HG03280 (cell line): ENCODE results near the gene GRID1.

Experiments used
- ATAC-seq: cut with Tn5 transposase; IDR thresholded peaks from one replicate; pipeline ENCODE4 v1.9.1; 2021; ENCODE audit warnings: mild to moderate bottlenecking, moderate library complexity; ENCODE audit not compliant: unreplicated experiment

The GRID1 gene

DNA sequence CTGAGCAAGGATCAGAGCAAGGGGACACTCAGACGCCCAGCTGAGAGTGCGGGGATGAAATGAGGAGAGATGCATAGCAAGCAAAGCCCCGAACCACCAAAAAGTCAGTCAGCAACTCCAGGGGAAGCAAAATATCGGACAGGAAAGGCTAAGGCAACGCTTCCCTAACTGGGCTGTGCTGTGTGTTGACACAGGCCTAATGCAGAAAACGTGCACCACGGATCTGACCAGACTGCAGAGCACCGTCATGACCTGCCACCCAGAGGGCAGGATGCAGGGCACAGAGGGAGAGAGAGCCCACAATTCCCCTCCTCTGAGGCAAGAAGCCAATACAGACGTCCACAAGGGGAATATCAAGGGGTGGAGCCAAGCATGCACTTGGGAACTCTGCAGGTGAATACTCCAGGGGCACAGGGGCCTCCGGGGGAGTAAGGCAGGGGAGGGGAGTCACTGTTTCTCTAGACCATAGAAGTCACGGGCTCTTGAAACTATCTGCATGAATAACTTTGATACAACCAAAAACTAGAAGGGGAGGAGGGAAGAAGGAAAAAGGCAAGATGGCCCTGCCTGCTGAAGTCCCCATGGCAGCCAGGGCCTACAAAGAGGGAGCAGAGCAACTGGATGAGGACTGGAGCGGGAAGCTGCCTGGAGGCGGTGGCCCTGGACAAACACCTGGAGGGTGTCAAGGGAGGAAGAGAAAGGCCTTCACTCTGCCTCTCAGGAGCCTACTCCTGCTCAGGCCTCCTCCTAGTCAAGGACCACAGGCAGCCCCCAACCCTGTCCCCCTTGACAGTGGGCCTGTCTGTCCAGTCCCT, 26.2 kb downstream of the GRID1 start:
- ATAC-seq = no peak

DNA sequence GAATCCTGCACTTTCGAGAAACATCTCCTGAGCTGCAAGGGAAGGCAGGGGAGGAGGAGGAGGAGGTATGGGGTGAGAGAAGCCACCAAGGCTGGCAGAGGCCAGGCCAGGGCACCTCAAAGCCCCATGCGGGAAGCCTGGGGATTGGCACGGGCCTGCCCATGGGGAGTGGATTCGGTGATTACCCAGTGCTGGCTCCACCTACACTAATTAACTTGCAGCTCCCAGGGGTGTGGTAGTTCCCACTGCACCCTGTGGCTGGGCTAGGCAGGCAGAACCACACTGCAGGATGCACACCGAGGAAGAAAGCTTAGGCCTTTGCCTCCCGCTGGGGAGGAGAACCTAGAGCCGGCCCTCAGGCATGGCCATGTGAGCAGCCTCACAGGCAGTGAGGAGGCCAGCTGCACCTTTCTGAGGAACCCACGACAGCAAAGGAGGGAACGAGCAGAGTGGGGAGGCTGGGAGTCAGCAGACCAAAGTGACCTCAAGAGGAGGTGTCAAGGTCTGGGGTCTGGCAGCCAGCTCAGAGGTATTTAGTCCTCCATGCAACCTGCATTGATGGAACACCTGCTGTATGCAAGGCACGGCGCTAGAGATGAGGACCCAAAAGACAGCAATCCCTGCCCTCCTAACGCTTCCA, 27.2 kb downstream of the GRID1 start:
- no peak for ATAC-seq

DNA sequence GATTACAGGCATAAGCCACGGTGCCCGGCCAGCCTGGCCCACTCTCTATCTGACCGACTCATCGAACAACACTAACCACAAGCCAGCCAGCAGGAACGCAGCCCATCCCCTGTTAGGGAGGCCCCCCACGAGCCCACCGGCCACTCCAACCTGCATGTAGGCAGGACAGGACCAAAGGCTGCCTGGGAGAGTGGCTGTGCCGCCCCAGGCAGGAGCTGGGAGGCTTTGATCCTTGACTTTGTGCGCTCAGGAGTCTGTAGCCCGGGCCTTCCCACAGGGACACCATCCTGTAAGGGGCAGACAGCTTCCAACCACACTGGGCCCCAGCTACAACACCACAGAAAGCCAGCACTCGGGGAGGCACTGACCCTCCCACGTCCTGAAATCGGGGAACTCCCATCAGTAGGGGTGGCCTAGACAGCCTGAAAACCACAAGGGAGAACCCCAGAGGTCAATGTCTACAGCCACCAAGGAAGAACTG, 29.4 kb downstream of the GRID1 start:
- ATAC-seq = peak; percentile 61

DNA sequence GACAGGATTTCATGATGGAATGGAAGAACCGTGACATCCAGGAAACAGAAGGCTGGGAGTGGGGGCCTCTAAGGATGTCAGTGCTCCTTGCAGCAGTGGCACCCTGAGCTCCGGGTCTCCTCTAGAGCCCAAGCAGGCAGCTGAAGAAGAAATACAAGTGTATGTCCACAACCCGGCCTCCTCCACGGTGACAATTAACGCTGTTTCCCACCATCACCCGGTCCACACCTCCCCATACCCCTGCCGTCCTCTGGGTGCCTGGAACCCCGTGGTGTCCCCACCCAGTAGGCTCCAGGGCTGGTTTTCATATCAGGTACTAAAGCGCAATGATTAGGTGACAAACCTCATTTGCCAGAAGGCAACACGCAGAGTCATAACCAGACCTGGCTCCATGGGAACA, 30.3 kb downstream of the GRID1 start:
- no peak for ATAC-seq

DNA sequence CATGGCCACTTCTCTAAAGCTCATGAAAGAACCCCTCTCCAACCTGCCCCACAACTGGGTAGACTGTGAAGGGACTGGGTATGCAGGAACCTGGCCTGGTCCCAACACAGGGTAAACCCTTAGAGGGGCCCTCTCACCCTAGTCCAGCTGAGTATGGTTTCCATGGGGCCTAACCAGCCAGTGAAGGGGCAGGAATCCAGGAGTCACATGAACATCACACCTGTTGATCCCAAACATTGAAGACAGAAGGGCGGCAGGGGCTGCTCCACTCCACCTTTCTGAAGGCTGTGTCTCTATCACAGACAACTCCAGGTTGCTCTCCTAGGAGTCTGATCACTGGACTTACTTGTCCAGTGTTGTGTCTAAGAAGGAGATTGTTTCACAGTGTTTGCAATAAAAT, 30.8 kb downstream of the GRID1 start:
- no peak for ATAC-seq

DNA sequence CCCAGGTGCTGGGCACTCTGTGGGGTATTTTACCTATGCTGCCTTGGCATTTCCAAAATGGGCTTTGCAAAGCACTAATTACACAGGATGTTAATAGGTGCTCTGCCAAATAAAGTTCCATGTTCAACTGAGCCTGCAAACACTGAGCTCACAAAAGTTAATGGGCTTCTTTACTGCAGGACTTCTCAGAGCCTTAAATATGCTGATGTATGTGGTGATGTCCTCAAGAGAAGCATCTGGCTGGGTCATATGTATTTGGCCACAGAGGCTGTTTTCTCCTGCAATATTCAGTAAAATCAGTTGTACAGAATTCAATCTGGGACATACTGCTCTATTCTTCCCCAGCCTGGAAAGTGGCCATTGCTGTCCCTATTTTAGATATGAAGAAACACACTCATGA, 31.3 kb downstream of the GRID1 start:
- ATAC-seq = no peak

DNA sequence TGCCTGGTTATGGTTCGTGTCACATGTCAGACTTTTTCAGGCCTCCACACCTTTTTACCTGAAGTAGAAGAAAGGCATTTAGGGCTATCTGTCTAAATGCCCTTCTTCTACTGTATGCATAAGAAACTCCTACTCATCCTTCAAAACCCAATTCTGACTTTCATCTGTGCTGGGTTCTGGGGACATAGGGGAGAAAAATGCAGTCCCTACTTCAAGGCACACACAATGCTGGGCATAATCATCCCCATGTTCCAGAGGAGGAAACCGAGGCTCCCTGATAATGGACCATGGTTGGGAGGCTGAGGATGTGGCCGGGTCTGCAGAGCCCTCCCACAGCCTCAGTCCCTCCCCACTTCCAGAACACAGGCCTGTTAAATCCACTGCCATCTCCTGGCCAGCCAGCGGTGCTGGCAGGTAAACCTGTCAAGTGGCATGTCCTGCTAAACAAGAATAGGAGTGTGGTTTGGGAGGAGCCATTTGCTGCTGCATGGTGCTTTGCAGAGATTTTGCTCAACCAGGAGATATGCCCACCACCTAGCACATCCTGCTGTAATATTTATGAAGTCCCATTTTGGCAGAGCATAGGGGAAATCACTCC, 32.0 kb downstream of the GRID1 start:
- ATAC-seq = no peak

DNA sequence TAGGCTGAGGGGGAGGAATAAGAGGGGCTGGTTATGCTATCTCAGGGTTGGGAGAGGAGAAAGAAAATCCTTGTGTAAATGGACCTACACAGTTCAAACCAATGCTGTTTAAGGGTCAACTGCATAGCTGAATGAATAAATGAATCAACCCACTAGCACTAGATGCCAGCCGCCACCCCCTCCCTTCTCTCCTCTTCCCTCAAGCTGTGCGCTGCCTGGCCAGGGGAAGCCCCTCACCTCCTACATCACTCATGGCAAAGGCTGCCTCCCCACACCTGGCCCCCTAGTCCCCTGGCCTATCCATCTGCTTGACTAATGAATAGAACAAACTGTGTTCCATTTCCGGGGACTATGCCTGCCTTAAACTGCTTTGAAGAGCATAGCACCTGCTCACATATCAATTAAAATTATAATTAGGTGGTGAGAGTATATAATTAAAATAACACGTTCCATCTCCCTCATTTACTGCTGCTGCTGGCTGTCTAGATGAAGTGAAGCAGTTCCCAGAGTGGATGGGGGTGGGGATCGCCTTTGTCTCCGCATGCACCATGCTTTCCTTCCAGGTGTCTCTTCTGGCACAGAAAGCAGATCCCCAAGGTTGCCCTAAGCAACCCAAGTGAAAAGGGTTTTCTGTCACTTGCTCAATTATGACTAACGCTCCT, 32.6 kb downstream of the GRID1 start:
- ATAC-seq = no peak

DNA sequence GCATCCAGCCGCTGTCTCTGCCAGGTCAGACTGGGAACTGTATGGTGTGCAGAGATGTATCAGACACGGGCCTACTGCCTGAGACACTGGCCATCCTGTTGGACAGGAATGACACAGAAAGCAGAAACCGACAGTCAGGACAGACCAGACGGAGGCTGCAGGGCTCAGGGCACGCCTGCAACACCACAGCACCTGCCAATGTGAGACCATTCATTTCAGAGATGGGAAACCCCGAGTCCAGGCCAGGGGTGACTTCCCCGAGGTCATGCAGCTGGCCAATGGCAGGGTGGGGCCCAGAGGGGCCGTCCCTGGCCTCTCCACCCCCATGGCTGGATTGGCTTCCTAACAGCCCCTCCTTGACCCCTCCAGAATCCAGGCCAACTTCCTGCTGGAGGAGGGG, 34.7 kb downstream of the GRID1 start:
- peak; percentile 46 for ATAC-seq

DNA sequence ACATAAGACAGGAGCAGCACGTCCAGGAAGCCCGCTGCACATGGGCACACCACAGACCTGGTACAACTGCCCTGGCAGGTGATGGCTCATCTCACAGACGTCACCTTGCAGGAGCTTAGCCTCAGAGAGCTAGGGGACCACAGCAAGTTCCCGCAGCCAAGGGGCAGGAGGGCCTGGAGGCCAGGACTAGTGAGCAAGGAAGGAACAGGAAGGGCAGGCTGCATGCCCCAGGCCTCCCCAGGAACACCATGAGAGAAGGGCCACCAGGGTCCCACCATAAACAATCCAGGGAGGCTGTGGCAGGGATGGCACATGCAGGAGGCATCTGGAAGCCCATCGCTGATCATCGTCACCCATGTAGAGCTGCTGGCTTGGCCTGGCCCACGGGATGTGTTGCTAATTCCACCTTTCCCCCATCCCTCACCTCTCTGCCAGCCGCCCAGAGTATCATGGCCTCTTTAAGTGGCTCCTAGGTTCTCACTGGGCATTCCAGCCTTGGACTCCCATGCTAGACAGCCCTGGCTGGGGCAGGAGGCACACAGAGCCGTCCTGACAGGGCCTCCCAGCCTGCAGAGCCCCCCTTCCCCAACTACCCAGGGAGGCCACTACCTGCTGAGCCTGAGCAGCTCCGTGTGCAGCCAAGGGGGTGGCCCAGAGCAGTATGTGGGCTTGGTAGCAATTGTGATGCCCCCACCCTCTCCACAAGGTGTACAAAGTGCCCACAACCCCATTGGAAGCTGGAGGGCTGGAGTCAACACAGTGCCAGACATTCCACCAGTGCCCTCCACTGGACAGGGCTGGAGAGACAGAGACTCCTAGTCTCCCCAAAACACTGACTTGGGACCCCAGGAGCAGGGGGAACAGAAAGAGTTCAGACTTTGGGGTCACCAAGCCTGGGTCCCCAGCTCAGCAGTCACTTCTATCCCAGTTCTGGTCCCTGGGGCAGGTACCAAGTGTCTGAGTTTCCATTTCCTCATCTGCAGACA, 35.5 kb downstream of the GRID1 start:
- ATAC-seq = no peak

DNA sequence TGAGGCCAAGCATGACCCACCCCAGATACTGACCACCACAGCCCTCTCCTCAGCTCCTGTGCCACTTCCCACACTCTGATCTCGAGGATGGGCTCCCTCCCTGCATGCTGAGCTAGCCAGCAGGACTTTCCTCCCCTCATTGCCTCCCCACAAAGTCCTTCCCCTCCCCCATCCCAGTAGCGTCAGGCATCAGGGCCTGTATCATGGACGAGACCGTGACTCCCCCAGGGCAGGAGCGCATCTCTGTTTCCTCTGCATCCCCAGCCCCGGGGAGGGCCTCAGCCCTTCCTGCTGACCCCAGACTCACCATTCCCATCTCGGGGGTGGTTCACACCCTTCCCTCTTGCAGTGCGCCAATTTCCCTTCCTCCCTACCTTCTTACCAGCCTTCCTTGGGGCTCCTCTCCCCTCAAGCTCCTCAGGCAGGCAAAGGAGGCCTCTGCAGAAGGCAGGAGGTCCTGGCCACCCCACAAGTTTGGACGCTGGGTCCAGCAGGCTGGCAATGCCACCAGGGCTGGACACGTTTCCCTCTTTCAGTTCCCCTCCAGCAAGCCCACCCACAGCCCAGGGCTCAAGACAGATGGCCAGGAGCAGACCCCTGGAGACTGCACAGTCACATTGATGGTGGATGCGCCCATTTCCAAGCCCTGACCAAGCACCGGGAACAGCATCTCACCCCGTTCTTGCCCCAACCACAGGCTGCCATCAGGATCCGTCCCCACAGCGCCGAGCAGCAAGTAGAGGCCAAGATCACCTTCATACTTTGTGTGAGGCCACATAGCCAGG, 36.5 kb downstream of the GRID1 start:
- no peak for ATAC-seq

DNA sequence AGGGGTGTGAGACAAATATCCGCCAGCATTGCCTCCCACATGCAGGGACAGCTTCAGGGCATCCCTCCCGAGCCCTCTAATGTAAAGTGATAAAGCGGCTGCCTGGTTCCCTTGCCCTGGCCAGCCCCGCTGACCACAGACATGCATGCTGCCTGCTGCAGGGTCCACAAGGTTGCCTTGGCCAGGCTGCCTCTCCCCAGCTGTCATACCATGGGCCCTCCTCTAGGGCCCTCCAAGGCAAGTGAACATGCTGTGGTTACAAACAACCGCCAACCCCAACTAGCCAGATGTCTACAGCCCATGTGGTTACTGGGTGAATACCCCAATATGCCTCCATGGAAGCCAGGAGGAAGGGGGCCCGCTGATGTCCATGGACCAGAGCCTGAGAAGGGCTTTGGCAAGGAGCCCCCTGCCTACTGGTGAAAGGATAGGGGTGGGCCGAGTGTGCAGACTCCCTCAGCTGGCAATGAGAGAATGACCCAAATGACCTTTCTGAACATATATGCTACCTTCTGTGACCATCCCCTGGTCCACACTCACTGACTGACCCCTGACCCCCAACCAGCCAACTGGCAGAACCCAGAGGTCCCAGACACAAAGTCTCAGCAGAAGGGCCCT, 37.4 kb downstream of the GRID1 start:
- no peak for ATAC-seq

DNA sequence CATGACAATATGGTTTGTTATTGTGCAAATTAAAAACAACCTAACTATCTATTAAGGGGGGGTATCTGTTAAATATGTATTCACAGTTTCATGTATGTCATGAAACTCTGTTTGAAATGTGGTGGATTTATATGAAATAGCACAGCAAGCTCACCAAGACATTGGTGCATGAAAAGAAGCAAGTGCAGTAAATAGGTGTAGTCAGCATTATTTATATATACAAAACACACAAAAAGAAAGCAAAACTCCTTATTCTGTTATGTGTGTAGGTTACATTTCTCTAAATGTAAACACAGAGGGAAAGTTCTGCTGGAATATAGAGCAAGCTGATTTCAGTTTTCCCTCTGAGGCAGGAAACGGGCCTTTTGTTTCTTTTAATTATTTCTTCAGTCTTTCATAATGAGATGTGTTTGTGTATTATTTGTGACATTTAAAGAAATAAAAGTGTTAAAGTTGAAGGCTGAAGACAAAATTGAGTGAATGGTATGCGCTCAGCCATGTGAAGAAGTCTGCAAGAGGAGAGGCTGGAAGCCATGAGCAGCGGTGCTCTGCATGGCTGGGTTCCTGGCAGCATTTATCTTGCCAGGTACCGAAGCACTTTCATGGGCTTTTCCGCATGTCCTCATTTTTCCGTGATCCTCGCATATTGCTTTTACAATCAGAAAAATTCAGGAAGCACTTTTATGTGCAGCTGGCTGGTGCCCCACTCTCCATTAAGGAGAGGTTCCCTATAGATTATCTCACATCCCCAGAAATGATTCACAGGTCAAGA, 38.5 kb downstream of the GRID1 start:
- ATAC-seq = no peak

DNA sequence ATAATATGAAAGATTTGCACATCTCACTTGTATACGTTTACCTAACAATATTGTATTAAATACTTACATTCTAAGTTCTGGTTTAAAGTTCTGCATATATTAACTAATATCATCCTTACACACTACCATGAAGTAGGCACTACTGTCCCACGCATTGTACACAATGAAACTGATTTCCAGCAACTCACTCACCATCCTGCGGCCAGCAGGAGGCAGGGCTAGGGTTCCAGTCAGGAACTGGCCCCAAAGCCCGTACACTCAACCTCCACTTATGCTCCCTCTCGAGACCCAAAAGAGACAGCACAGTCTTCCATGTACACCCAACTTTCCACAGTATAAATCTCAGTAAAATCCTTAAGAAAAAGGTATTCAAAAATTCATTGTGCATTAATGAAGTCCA, 41.4 kb downstream of the GRID1 start:
- no peak for ATAC-seq

DNA sequence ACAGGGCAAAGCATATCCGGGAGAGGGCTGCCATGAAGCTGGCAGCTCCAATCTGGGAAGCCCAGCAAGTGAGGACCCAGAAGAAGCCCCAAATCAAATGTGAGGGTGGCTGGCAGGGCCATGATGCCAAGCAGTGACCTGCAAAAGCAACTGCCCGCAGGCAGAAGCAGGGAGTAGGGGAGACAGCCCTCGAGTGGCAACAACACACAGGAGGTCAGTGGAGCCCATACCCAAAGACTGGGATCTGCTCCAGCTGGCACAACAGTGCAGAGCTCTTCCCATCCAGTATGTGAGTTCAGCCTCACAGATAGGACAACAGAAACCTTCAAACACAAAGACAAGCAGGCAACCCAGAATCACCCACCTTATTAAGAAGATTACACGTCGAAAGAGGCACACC, 45.0 kb downstream of the GRID1 start:
- ATAC-seq = no peak

DNA sequence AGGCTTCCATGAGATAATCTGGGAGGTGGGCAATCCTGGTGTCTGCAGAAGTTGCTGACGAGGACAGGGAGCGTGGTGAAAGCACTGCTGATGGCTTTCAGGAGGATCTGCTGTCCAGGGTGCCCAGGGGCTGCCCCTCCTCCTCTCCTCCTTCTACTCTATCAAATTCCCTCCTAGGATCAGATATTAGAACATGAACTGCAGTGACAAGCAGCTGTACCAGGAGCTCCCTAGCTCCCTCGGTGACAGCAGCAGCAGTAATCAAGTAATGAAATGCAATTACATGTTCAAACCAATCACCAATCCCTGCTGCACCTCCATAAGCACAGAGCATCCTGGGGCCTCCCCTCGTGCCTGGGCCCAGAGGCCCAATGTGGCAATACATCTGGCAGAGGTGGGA, 46.9 kb downstream of the GRID1 start:
- ATAC-seq = no peak

DNA sequence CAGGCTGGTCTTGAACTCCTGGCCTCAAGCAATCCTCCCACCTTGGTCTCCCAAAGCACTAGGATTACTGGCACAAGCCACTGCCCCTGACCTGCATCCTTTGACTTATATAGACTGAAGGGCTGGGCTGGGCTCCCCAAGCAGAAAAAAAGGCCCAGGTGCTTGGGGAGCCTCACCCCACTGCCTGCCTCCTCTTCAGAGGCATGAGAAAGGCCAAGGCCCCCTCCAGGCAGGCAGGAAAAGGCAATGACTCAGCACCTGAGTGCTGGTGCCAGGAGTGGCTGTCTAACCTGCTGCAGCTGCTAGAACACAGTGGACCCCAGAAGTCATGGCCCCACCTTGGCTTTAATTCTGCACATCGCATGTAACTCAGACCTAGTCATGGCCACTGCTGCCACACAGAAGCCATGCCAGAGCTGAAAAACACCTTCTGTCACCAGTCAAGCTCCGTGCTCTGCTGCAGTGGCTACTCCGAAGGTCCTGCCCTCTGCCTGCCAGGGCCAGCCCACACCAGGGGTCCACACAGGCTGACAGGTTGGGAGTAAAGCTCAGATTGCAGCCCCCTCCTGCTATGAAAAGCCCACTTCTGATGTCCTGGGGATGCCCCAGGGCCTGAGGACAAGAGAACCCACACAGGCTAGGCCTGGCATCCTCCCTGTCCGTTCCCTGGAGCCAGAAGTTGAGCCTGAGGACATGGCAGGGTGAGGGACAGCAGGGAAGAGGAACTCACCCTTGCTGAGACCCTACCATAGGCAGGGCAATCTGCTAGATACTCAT, 48.5 kb downstream of the GRID1 start:
- ATAC-seq = no peak

DNA sequence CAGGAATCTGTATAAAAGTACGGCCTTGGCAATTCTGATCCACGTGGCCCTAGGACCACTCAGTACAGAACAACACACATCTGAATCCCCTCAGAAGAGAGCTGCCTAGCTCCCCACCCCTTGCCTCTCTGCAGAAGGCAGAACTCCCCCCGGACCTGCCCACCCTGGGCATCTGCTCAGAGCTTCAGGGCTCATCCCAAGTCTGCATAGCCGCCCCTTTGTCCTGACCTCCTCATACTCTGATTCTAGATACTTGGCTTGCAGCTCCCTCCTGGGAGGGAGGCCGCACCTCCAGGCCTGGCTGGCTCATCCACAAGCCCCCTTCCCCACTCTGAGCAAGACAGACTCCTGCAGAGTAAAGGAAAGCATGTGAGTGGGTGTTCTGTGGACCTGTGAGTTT, 49.6 kb downstream of the GRID1 start:
- no peak for ATAC-seq
